Endothelial cell of umbilical vein (primary cell): ENCODE results near the gene PCP4L1. TPM values are rescaled to one million over a fixed set of nuclear protein-coding genes. Genes with fewer than 3 reads are reported as not detected.

Source experiments
- BruUV-seq: library from RNA; stranded (reverse); fragments of 400-500 nt; replicated peaks from 2 replicates; lab custom pipeline; 2021; lab: Mats Ljungman, UMichigan
- CTCF ChIA-PET: fragments of 300-600, 350-600 bp; sonication (Branson Sonifier 250); formaldehyde crosslinking; loops from one replicate; lab custom pipeline; 2021; ENCODE audit warnings: antibody characterized with exemption, inconsistent platforms; lab: Charles Lee
- POLR2A ChIA-PET: fragments of 300-600, 350-600 bp; sonication (Branson Sonifier 250); formaldehyde crosslinking; loops from one replicate; lab custom pipeline; 2021; ENCODE audit warnings: antibody characterized with exemption, inconsistent platforms; lab: Charles Lee
- DNase-seq: peaks from one replicate; pipeline ENCODE4 v3.0.0-alpha.2; 2011; ENCODE audit warnings: low read depth, low spot score
- FAIRE-seq: peaks from 2 replicates; lab custom pipeline; 2011; peaks lifted over from hg19 to GRCh38; lab: Jason Lieb, UNC
- H2AFZ ChIP-seq: 2 replicates; pipeline ENCODE4 v1.6.0; 2012; ENCODE audit warnings: low read depth, low read length, control low read depth, inconsistent platforms
- H3K27ac ChIP-seq: 2 replicates; pipeline ENCODE4 v1.5.1; 2011; ENCODE audit warnings: low read depth, mild to moderate bottlenecking, control low read depth, low read length, moderate library complexity; ENCODE audit not compliant: insufficient read depth
- H3K27me3 ChIP-seq, 2 experiments: 2 replicates each; pipeline versions ENCODE4 v1.6.0 to v1.6.1; 2011; ENCODE audit warnings: low read length in 2 of 2, mixed read lengths in 1 of 2; ENCODE audit not compliant: control insufficient read depth in 2 of 2, insufficient read depth in 2 of 2
- H3K36me3 ChIP-seq, 2 experiments: 2 replicates in 1 of 2; 3 replicates in 1 of 2; pipeline ENCODE4 v1.5.1; 2011; ENCODE audit warnings: low read length in 2 of 2, mild to moderate bottlenecking in 1 of 2, moderate library complexity in 1 of 2; ENCODE audit not compliant: control insufficient read depth in 2 of 2, insufficient read depth in 2 of 2; ENCODE audit errors: extremely low read depth in 1 of 2
- H3K4me1 ChIP-seq: 3 replicates; pipeline ENCODE4 v1.5.1; 2011; ENCODE audit warnings: mild to moderate bottlenecking, low read length; ENCODE audit not compliant: control insufficient read depth, insufficient read depth; ENCODE audit errors: extremely low read depth
- H3K4me2 ChIP-seq: 2 replicates; pipeline ENCODE4 v1.6.1; 2011; ENCODE audit warnings: low read length, control low read depth, mixed read lengths; ENCODE audit not compliant: insufficient read depth
- H3K4me3 ChIP-seq, 3 experiments: fragments of 200-600 bp in 1 of 3; sonication (generic), shearing (Covaris generic) in 1 of 3; replicated peaks in 1 of 3; 2 replicates each; pipeline ENCODE4 v1.5.1; 2011 to 2016; ENCODE audit warnings: control low read depth in 3 of 3, low read length in 3 of 3, mild to moderate bottlenecking in 2 of 3, inconsistent platforms in 1 of 3, low read depth in 1 of 3, moderate library complexity in 1 of 3; ENCODE audit not compliant: insufficient read depth in 1 of 3
- H3K79me2 ChIP-seq: 2 replicates; pipeline ENCODE4 v1.6.0; 2012; ENCODE audit warnings: low read length, inconsistent platforms; ENCODE audit not compliant: control insufficient read depth, insufficient read depth
- H3K9ac ChIP-seq: replicated peaks from 2 replicates; pipeline ENCODE3; 2011; ENCODE audit warnings: low read length, control low read depth; ENCODE audit not compliant: insufficient read depth; ENCODE audit errors: extremely low read depth
- H3K9me1 ChIP-seq: replicated peaks from 3 replicates; pipeline ENCODE4 v1.6.0; 2011; ENCODE audit warnings: mild to moderate bottlenecking, low read length; ENCODE audit not compliant: control insufficient read depth, insufficient read depth; ENCODE audit errors: extremely low read depth
- H3K9me3 ChIP-seq: replicated peaks from 2 replicates; pipeline ENCODE4 v1.5.1; 2012; ENCODE audit warnings: low read length, inconsistent platforms; ENCODE audit not compliant: control insufficient read depth, insufficient read depth
- H4K20me1 ChIP-seq: replicated peaks from 2 replicates; pipeline ENCODE3; 2011; ENCODE audit warnings: mild to moderate bottlenecking, low read length; ENCODE audit not compliant: control insufficient read depth, insufficient read depth; ENCODE audit errors: extremely low read depth
- CTCF ChIP-seq, 2 donors: IDR thresholded peaks; 1 replicate in 1 of 2; 2 replicates in 1 of 2; pipeline ENCODE4 v1.5.1; 2011; ENCODE audit warnings: low read length in 2 of 2, mild to moderate bottlenecking in 2 of 2, moderate library complexity in 2 of 2, control low read depth in 1 of 2, inconsistent platforms in 1 of 2, low read depth in 1 of 2; ENCODE audit not compliant: insufficient read depth in 1 of 2; ENCODE audit errors: extremely low read depth in 1 of 2
- EZH2 ChIP-seq: IDR thresholded peaks from 2 replicates; pipeline ENCODE4 v1.6.1; 2012; ENCODE audit warnings: borderline replicate concordance, low read depth, mild to moderate bottlenecking, moderate library complexity, low read length, inconsistent platforms; ENCODE audit not compliant: severe bottlenecking
- FOS ChIP-seq: IDR thresholded peaks from 2 replicates; pipeline ENCODE4 v1.6.1; 2011; ENCODE audit warnings: mild to moderate bottlenecking, low read length, moderate library complexity, borderline replicate concordance; ENCODE audit not compliant: insufficient read depth
- GATA2 ChIP-seq: IDR thresholded peaks from 2 replicates; pipeline ENCODE4 v1.7.0; 2011; ENCODE audit warnings: low read depth, mild to moderate bottlenecking, moderate library complexity, mixed read lengths, low read length; ENCODE audit not compliant: insufficient read length, insufficient read depth
- MYC ChIP-seq: IDR thresholded peaks from one replicate; pipeline ENCODE4 v1.6.1; 2011; ENCODE audit warnings: mild to moderate bottlenecking, low read depth, low read length
- POLR2A ChIP-seq: IDR thresholded peaks from 2 replicates; pipeline ENCODE4 v1.6.1; 2012; ENCODE audit warnings: low read depth, mild to moderate bottlenecking, control low read depth, low read length
- POLR2AphosphoS5 ChIP-seq: IDR thresholded peaks from 2 replicates; pipeline ENCODE4 v1.6.1; 2012; ENCODE audit warnings: low read depth, mild to moderate bottlenecking, control low read depth, low read length, moderate library complexity; ENCODE audit not compliant: insufficient read depth
- dilution Hi-C: fragments of 300-500 bp; cut with MboI; formaldehyde crosslinking; loops from one replicate; pipeline ENCODE4 v1.15.0; 2019; ENCODE audit warnings: low sequenced_read_pairs; ENCODE audit not compliant: extremely low pct_ligation_motif_present
- intact Hi-C: fragments of 100-400 bp; cut with micrococcal nuclease; formaldehyde crosslinking; loops from one replicate; pipeline ENCODE4 v1.10.0; 2022
- polyA plus RNA-seq, 4 experiments: library from polyadenylated mRNA; depleted of rRNA in 3 of 4; stranded (reverse) in 3 of 4; unstranded in 1 of 4; fragments of >200 nt; gene quantifications; 2 replicates each; pipeline versions ENCODE4 v1.2.1 to v1.2.3, GENCODE V29; 2011 to 2012; ENCODE audit warnings: missing spikeins in 1 of 4
- total RNA-seq: library from RNA; stranded (reverse); gene quantifications from 2 replicates; pipeline ENCODE4 v1.2.3, GENCODE V29; 2021

The PCP4L1 gene
- total and polyA plus RNA-seq, 2 donors (not counting 3 experiments of a cell fraction or from before 2014, with no cell fraction given) = not detected

- intact Hi-C loops (no loop called here), dilution Hi-C loops (no loop called here)
- no peak within 1 kb of the TSS for H3K4me2 ChIP-seq
- TF ChIP-seq GATA2 = no peak
- TF ChIP-seq FOS = no peak
- no peak for TF ChIP-seq MYC
- TF ChIP-seq POLR2AphosphoS5 = no peak
- no peak for TF ChIP-seq CTCF (IDR thresholded peaks at IDR 0.05; ENCODE audit: extremely low read depth in 1 of 2, insufficient read depth in 1 of 2, low read depth in 1 of 2, low read length in 2 of 2)
- no peak for TF ChIP-seq POLR2A
- TF ChIP-seq EZH2 = no peak
- H3K9ac ChIP-seq = no peak within 1 kb of the TSS
- H2AFZ ChIP-seq = no peak within 1 kb of the TSS
- ChIA-PET CTCF (interaction anchor here (0.6 to 1.8 kb wide), 4 partner anchors 11 to 144 kb away, joined by 3 to 12 read pairs (median 6); partner anchors contain the start of gene TOMM40L), POLR2A (no interaction called here)
- no TSS peak for BruUV-seq
- peaks cover 3 to 6% of the 10 kb centered on the region in 2 experiments for H3K27me3 ChIP-seq
- no peak within 1 kb of the TSS for H3K27ac ChIP-seq
- H3K4me3 ChIP-seq = no peak within 1 kb of the TSS
- no peak for DNase-seq
- H3K9me1 ChIP-seq = no peaks in the 10 kb centered on the region
- H3K4me1 ChIP-seq = no peaks in the 10 kb centered on the region
- no peaks in the 10 kb centered on the region for H3K9me3 ChIP-seq
- H3K36me3 ChIP-seq = no peaks in the 10 kb centered on the region
- no peaks in the 10 kb centered on the region for H4K20me1 ChIP-seq
- peak; percentile 93 for FAIRE-seq
- H3K79me2 ChIP-seq = no peaks in the 10 kb centered on the region
Observed at GRCh38 chr1:161238039-161238473, 20.5 kb upstream of the PCP4L1 start, which contains the start of gene NR1I3. Gene NR1I3 (minus strand): TSS chr1:161238203. CDS start chr1:161236565, 1,638 bp downstream.
